Tracheal epithelial cell (primary cell): ENCODE measurements around the gene ZNF410. TPM values are rescaled to one million over a fixed set of nuclear protein-coding genes. Genes with fewer than 3 reads are reported as not detected.

Source experiments
- total RNA-seq: library from RNA; depleted of rRNA; stranded (reverse); fragments of >200 nt; gene quantifications from 2 replicates; pipeline ENCODE4 v1.2.1, GENCODE V29; 2014

ZNF410 gene, protein sequence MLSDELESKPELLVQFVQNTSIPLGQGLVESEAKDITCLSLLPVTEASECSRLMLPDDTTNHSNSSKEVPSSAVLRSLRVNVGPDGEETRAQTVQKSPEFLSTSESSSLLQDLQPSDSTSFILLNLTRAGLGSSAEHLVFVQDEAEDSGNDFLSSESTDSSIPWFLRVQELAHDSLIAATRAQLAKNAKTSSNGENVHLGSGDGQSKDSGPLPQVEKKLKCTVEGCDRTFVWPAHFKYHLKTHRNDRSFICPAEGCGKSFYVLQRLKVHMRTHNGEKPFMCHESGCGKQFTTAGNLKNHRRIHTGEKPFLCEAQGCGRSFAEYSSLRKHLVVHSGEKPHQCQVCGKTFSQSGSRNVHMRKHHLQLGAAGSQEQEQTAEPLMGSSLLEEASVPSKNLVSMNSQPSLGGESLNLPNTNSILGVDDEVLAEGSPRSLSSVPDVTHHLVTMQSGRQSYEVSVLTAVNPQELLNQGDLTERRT
- total RNA-seq, result 97.1 and 99.1 TPM in 2 replicates

DNA sequence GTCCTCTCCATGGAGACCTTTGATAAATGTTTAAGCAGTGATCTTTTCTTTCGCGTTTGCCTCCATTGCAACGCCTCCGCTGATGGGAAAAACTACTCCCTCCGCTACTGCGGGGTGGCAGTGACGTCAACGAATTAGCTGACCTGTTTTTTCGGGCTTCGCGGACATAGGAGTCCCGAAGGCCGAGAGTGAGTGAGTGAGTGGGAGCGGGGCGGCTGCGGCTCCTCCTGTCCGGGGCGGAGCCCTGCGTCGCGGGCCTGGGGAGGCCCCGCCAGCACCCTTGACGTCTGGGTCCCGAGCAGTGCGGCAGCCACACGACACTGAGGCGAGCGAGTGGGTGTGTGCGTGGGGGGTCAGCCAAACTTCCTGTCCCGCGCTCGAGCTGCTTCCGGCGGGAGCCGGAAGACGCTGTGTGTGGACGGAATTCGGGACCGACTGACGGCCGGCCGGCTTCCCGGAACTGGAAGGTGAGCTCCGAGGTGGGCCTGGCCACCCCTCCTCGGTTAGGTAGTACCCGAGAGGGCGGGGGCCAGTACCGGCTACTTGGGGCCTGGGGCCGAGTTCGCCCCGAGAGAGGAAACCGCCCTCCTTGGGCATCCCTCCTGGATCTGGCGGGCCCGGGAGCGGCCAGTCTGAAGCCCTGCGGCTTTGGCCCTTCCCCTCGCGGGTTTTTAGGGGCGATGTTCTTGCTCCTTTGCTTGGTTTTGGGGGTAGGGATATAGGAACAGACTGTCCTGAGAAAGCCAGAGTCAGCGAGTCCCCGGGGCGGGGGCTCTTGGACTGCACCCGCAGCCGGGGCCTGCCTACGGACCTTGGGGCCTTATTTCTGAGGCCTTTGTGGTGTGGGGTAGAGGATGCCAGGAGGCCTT, at the start of gene ZNF410:
TSS of gene ZNF410 (plus strand) at position 411 of the 869 bp plus-strand sequence. CDS start 5,317 bp downstream, outside the sequence.

DNA sequence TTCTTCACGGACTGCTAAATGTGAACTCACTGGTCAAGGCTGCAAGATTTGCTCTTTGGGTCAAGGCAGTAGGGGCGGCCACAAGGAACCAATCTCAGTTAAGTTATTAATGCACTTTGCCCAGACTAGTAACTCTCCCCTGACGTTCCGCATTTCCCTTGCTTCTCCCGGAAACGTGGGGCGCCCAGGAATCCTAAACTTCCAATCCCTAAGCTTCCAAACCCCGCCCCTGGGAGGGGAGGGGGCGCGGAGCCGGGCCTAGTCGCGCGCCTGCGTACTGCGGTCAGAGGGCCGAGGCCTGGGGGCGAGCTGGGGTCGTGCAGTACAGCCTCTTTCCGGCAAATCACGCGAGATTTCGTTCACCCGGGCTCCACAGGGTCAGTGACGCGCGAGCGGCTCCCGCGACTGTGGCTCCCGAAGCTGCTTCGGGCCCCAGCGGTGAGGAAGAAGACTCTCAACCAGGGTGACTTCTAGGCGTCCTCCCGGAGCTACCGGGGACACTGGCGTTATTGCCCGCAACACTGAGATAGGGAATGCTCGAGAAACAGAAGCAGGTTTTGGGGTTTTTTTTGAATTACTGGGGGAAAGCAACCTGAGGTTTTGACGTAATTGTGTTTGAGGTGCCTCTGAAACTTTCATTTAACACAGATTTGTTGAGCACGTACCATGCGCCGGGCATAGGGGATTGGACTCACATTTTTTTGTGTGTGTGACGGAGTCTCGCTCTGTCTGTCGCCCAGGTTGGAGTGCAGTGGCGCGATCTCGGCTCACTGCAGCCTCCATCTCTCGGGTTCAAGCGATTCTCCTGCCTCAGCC, 34.9 kb upstream of the ZNF410 start, which contains the start of gene PTGR2:
TSS of gene PTGR2 (plus strand) at position 265 of the 816 bp plus-strand sequence. CDS start 7,032 bp downstream, outside the sequence.

DNA sequence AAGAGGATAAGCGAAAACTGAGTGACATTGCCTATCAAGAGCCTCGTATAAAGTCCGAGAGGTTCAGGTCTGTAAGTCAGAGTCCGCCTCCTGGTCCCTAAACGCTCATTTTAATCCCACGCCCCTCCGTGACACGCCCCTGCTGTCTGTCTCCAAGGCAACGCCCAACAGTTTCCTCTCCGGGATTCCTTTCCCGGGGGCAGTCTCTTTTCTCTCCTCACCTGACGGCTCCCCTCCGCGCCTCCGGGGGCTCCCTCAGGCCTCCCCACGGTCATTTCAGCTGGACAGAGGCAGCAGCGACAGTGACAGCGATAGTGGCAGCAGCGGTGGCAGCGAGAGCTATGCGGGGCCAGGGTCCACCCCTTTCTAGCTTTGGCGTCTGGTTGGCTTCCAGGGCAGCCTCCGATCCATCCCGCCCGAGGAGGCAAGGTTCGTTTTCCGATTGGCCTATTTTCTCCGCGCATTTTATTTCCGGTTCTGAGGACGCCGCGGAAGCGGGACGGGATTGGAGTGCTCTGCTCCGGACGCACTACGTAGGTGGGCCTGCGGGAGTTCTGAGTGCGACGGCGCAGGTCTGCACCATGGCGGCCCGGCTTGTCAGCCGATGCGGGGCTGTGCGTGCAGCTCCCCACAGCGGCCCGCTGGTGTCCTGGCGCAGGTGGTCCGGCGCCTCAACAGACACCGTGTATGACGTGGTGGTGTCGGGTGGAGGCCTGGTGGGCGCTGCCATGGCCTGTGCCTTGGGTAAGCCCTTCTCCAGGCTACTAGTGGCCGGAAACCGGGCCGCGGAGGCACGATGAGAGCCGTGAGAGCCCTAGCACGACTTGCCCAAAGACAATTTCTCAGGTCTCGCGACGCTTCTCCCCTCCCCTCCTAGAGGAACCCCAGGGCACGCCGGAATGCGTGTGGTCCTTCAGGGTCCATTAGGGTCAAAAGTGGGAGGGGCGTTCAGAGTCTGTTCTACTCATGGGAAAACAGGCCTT, 63.4 kb downstream of the ZNF410 start, which contains the start of the genes COQ6 and FAM161B:
TSS of gene COQ6 (plus strand) at position 551 of the 983 bp plus-strand sequence. CDS start at position 582, 31 bp downstream.
TSS of gene FAM161B (minus strand) at position 343 of the 983 bp plus-strand sequence. CDS start at position 275, 68 bp downstream.

Other genes starting within 250 kb of the ZNF410 start
- 4.9 and 6.3 TPM in 2 replicates for gene DNAL1, start 241.9 kb upstream of the ZNF410 start, total RNA-seq
- gene PNMA1, start 172.5 kb upstream of the ZNF410 start, total RNA-seq, result 9.6 and 10.9 TPM in 2 replicates
- 4.1 and 7.9 TPM in 2 replicates for gene PTGR2, start 35.0 kb upstream of the ZNF410 start, total RNA-seq
- 0.96 and 1.9 TPM in 2 replicates for gene FAM161B, start 63.2 kb downstream of the ZNF410 start, total RNA-seq
- 9.4 and 20.5 TPM in 2 replicates for gene COQ6, start 63.4 kb downstream of the ZNF410 start, total RNA-seq
- gene ENTPD5, start 132.4 kb downstream of the ZNF410 start, total RNA-seq, result 10.8 and 17.3 TPM in 2 replicates
- 0.72 and 1.3 TPM in 2 replicates for gene BBOF1, start 132.5 kb downstream of the ZNF410 start, total RNA-seq
- gene ALDH6A1, start 197.6 kb downstream of the ZNF410 start, total RNA-seq, result 12.8 and 23.4 TPM in 2 replicates
- gene LIN52, start 198.1 kb downstream of the ZNF410 start, total RNA-seq, result 1.7 and 7.0 TPM in 2 replicates